ENCODE results near the gene ZNF584.
"Not testable (repeated sequence)": the region's sequence is repeated elsewhere in the genome, so short reads cannot be mapped to it uniquely, and the experiment has no call there.

Gene ZNF584

DNA sequence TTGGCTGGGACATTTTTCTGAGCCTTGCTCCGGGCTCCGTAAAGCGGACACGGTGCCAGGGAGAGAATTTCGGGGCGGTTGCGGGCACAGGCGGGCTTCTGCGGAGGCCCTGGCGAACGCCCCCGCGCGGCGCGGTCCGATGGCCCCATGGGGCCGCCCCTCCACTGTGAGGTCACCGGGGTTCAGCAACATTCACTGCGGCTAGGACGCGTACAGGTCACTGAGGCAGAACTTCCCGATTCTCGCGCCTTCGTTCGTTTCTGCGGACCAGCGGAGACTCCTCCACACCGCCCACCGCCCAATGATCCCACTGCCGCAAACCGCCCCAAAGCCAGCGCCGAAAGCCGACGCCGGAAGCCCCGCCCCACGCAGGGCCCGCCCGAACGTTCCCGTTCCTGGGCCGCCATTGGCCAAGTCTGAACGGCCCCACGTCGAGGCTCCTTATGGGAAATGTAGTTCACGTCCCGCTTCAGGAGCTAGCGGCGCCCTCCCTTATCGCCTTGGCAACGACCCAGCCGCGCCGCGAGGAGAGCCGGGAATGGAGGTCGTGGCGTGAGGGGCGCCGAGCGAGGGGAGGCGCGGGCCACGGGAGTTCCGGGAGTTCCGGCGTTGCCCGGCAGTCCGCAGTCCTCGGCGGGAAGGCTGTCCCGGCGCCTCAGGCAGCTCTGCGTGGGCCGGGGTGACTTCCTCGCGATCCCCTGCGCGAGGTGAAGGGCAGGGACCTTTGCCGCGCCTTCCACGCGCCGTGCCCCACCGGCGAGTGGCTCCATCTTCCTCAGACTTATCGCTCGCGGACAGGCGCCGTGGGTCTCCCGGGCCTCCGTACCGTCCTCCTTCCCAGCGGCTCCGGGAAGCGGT, at the start of gene ZNF584:
Gene ZNF584, plus strand, starts transcription at position 498 of the 858 bp plus-strand sequence. CDS start 499 bp downstream, outside the sequence.
- DNase-seq = peak; percentile 97

GRCh38 chr19:58361900-58362271, 46.6 kb upstream of the ZNF584 start:
- peak; percentile 36 for DNase-seq

GRCh38 chr19:58362272-58362994, 46.0 kb upstream of the ZNF584 start, which contains the start of gene ZNF497:
Gene ZNF497, minus strand, starts transcription at chr19:58362751. Its CDS starts 5,116 bp downstream, at chr19:58357635.
- peak; percentile 95 for DNase-seq

GRCh38 chr19:58364146-58364545, 44.3 kb upstream of the ZNF584 start:
- DNase-seq = peak; percentile 74

DNA sequence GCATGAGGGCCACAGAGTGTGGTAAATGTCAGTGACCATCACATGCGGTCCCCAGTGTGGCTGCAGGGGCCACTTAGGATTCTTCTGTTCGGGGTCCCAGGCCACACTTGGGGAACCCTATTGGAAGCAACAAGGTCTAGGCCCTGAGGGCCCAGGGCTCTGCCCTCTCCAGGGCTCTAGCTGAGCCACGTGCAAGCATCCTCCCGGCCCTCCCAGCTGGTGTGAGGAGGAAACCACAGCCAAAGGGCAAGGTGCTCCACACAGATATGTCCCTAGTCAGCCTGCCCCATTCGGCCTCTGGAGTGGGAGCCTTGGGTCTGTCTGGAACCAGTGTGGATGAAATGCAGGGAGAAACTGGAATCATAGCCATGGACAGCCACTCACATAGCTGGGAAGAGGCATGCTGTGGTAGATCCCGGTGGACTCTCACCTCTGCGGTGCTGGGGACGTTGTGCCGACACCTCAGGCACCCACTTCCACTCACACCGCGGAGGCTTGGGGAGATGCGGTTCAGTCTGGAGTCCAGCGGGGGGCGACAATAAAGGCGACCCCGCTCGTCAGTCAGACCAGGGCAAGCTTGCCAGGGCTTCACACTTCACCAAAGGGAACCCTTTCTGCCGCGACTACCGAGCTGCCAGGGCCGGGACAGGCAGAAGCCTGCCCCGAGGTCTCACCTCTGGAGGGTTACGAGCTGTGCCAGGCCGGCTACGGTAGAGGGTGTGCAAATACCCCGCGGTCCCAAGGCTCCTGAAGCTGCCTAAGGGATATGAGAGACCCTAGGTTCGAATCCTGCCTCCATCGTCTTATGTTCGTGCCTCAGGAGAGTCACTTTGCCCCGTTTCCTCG, 41.6 kb upstream of the ZNF584 start:
- DNase-seq = no peak

DNA sequence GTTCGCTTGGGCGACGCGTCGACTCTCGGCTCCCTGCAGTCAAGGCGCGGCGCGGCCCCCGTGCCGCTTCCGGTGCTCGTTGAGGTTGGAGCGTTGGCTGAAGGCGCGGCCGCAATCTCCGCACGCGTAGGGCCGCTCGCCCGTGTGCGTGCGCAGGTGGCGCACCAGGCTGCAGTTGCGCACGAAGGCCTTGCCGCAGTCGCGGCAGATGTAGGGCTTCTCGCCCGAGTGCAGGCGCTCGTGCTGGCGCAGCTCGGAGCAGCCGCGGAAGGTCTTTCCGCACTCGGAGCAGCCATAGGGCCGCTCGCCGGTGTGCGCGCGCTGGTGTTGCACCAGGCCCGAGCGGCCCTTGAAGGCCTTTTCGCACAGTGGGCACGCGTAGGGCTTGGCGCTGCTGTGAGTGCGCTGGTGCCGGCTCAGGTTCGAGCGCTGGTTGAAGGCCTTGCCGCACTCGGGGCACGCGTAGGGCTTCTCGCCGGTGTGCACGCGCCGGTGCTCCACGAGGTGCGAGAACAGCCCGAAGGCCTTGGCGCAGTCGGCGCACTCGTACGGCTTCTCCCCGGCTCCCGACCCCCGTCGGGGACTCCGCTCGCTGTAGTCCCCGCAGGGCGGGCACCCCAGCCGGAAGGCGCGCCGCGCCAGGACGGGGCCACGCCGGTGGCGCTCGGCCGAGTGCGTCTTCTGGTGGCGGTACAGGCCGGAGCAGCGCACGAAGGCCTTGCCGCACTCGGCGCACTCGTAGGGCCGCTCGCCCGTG, 40.6 kb upstream of the ZNF584 start:
- no peak for DNase-seq

- DNase-seq = no peak
Observed at GRCh38 chr19:58368561-58369360, 39.7 kb upstream of the ZNF584 start.

DNA sequence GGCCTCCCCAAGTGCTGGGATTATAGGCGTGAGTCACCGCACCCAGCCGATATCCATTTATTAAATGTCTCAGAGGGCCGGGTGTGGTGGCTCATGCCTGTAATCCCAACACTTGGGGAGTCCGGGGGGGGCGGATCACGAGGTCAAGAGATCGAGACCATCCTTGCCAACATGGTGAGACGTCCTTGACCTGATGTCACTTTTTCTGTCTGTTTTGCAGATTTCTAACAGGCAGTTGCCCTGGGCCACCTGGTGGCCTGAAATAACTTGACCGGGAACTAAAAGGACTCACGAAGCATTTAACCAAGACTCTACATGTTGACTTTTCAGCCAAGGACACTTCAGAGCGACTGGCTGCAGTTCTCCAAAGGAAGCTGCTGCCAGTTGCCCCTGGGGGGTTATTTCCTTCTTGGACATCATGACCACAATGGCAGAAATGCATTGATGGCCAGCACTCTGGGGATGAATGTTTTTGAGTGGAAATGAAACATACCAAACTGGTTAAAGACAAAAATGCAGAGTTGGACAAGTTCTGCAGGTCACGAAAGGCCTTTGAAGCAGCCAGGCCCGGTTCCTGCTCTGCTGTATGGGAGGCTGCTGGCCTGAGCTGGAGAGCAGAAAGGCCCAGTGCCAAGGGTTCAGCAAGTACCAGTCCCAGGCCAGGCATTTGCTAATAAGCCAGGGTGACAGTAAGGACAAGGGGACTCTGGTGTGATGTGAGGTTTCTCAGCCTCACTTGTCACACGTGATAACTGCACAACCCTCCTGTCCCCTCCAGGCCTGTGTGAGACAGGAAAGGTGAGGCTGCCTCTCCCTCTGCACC, 35.9 kb upstream of the ZNF584 start:
- DNase-seq = no peak

DNA sequence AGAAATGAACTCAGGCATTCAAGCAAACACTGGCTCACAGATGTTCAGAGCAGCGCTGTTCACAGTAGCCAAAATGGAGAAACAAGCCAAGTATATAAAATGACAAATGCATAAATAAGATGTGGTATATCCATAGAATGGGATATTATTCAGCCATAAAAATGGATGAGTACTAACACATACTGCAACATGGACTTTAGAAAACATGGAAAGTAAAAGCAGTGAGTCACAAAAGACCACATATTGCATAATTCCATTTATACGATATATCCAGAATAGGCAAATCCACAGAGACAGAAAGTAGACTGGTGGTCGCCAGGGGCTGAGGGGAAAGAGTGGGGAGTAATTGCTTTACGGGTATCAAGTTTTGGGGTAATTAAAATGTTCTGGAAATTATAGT, 34.2 kb upstream of the ZNF584 start:
- no peak for DNase-seq

DNA sequence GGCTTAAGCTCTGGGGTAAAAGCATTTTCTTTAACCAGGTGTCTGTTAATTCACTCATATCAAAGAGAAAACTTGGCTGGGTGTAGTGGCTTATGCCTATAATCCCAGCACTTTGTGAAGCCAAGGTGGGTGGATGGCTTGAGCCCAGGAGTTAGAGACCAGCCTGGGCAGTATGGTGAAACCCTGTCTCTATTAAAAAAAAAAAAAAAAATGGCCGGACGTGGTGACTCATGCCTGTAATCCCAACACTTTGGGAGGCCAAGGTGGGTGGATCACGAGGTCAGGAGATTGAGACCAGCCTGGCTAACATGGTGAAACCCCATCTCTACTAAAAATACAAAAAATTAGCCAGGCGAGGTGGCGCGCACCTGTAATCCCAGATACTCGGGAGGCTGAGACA, 31.7 kb upstream of the ZNF584 start:
- not testable (repeated sequence) for DNase-seq

GRCh38 chr19:58379246-58379645, 29.2 kb upstream of the ZNF584 start:
- DNase-seq = no peak

- no peak for DNase-seq
Observed at GRCh38 chr19:58380037-58380661, 28.3 kb upstream of the ZNF584 start.

- DNase-seq = peak; percentile 99
Observed at GRCh38 chr19:58380662-58381459, 27.6 kb upstream of the ZNF584 start, which contains the start of gene ZNF837. Gene ZNF837, minus strand, starts transcription at chr19:58381030. Its CDS starts 11,698 bp downstream, at chr19:58369332.

DNA sequence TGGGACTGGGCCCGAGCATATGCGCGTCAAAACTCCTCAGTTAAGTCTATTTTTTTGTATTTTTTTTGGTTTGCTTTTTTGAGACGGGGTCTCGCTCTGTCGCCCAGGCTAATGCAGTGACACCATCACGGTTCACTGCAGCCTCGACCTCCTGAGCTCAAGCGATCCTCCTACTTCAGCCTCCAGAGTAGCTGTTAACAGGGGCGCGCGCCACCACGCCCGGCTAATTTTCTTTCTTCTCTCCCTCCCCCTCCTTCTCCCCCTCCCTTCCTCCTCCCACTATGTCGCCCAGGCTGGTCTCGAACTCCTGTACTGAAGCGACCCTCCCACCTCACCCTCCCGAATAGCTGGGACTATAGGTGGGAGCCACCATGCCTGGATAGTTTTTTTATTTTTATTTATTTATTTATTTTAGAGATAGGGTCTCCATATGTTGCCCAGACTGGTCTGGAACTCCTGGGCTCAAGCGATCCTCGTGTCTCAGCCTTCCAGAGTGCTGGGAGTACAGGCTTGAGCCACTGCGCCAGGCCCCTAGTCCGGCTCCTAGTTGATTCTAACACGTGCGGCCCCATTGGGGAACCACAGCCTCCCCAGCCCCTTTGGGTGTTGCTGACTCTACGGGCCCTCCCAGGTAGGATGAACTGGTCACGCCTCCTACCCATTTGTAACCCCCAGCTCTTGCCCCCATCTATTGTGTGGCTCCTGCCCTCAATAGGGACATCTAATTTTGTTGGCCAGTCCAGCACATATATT, 26.8 kb upstream of the ZNF584 start:
- DNase-seq = no peak

DNA sequence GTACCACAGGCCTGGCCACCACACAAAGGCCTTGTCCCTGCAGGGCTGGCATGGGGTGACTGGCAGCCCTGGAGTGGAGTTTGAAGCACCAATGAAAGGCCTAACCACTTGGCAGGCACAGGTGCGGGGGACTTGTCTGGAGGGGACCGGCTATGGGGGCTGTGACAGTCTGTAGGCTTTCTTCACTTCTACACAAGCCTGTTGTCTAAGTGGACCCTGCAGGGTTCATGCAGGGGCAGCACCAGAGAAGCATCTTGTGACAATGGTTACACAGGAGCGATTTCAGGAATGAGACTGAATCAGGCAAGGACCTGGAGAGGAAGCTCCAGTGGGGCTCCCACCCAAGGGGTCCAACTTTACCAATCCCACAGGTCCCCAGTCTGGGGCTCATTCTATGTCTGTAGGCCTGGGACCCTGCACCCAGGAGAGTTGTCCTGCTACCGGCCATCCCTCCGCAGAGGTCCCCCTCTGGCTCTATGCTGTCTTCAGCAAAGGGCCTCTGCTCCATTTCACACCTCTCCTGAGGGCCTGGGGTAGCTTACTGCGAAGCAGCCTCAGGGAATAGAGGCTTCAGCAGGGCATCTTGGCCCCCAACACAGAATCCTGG, 25.3 kb upstream of the ZNF584 start:
- no peak for DNase-seq

GRCh38 chr19:58385313-58385890, 23.0 kb upstream of the ZNF584 start:
- no peak for DNase-seq

- no peak for DNase-seq
Observed at GRCh38 chr19:58385891-58386575, 22.4 kb upstream of the ZNF584 start.
